ENCODE results near the gene NXNL1.

NXNL1 gene

GRCh38 chr19:17419621-17420474 lies 40.9 kb downstream of the NXNL1 start, which contains the start of gene MVB12A:
Gene MVB12A (plus strand): TSS chr19:17420047. CDS start chr19:17420136, 89 bp downstream.
- DNase-seq (ENCODE audit: low read depth in 2 of 2), result peak; percentile 91 to 93

DNA sequence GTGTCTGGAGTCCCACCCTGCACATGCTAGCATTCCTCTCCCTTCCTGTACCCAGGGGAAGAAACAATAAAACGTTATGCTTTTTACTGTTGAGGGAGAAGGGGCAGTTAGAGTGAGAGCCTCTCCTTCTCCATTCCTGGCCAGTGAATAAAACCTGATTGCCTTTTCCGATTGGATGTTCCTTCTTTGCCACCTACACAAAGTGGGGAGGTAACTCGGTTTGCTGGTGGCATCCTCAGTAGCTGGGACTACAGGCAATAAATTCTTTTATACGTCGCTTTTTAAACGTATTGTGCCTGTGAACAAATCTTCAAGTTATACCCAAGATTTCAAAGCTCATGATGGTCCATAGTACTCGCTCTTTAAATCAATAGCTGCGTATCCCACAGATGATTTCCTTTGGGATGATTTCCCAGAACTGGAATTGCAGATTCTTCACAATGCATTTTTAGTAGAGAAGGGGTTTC lies 41.5 kb downstream of the NXNL1 start:
- DNase-seq (ENCODE audit: low read depth in 2 of 2), result no peak

- no peak for DNase-seq (ENCODE audit: low read depth in 2 of 2)
Measured at GRCh38 chr19:17418710-17419109, 42.0 kb downstream of the NXNL1 start.

DNA sequence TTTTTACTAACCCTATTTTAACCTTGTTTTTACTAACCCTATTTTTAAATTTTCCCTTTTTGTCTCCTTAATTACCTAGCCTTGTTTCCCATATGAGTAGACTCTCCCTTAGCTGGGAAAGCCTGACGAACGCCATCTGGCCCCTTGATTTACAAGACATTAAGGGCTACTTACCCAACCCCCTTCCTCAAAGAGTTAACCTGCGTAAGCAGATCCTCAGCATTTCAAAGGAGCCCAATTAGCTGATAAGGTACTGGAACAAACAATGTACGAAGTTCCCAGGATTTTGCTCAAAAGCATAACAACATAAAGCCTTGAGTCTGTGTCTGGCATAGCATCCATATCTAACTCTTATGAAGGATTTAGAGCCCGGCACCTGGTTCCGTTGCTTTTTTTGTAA lies 45.6 kb downstream of the NXNL1 start:
- no peak for DNase-seq (ENCODE audit: low read depth in 2 of 2)

DNA sequence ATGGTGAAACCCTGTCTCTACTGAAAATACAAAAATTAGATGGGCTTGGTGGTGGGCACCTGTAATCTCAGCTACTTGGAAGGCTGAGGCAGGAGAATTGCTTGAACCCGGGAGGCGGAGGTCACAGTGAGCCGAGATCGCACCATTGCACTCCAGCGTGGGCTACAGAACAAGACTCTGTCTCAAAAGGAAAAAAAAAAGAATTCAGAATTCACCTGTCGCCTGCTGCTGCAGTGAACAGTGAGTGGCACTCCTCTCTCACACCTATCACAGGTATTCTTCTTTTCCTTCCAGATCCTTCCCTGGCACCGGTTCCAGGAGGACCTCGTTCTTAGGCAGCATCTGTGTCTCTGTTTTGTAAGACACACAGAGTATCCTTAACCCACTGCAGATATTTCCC lies 46.6 kb downstream of the NXNL1 start:
- DNase-seq (ENCODE audit: low read depth in 2 of 2), result no peak

- no peak for DNase-seq (ENCODE audit: low read depth in 2 of 2)
Measured at GRCh38 chr19:17411801-17412200, 48.9 kb downstream of the NXNL1 start.

DNA sequence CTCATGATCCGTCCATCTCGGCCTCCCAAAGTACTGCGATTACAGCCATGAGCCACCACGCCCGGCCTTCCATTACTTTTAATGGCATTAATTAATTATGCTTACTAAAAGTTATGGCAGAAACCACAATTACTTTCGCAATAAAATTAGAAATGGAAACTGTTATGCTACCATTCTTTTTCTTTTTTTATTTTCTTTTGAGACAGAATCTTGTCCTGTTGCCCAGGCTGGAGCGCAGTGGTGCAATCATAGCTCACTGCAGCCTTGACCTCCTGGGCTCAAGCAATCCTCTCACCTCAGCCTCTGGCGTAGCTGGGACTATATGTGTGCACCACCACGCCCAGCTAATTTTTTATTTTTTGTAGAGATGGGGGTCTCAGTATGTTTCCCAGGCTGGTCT lies 50.7 kb downstream of the NXNL1 start:
- DNase-seq (ENCODE audit: low read depth in 2 of 2), result no peak

GRCh38 chr19:17406887-17407196 lies 53.9 kb downstream of the NXNL1 start:
- DNase-seq (ENCODE audit: low read depth in 2 of 2), result no peak

GRCh38 chr19:17406046-17406886 lies 54.5 kb downstream of the NXNL1 start:
- DNase-seq (ENCODE audit: low read depth in 2 of 2), result no peak

Measured in stimulated activated CD8-positive, alpha-beta memory T cell treated with anti-CD3 and anti-CD28 coated beads, Interleukin-15, amount 100 ng/mL, for 4 hours (primary cell).